ENCODE results near the gene PCDH18. TPM values are rescaled to one million over a fixed set of nuclear protein-coding genes. Genes with fewer than 3 reads are reported as not detected.

PCDH18 gene
- total RNA-seq (2012; rRNA removed) (108 and 119 TPM in 2 replicates), polyA plus RNA-seq (2012; rRNA removed) (39.6 and 41.3 TPM in 2 replicates), Bru-seq, nascent RNA (percentile 98 among the genes with signal in this experiment), BruChase-seq, experiment 1, labeled RNA remaining after a 6-hour chase (percentile 81 among the genes with signal in this experiment), BruChase-seq, experiment 2, labeled RNA remaining after a 2-hour chase (percentile 99 among the genes with signal in this experiment)
- polyA plus RNA-seq (2012; cell fraction: cytosol; rRNA removed): 26.6 and 28.8 TPM in 2 replicates
- polyA plus RNA-seq (2012; cell fraction: nucleus; rRNA removed; ENCODE audit: low replicate concordance): 30.4 and 37.3 TPM in 2 replicates
- long read RNA-seq, full-length matches to known transcripts: 82 of 104 reads
- long read RNA-seq, partial matches to known transcripts: 2 of 104 reads
- long read RNA-seq, other reads (novel, unspliced or antisense): 20 of 104 reads

GRCh38 chr4:137531986-137532868 is at the start of gene PCDH18:
Gene PCDH18 (minus strand): TSS chr4:137532494. CDS start chr4:137532088, 406 bp downstream.
- H4K20me1 ChIP-seq (ENCODE audit: insufficient read depth, low read length): peaks cover 17% of the 10 kb centered on the region; the same call in 1 of the 2 replicates
- H2BK5ac ChIP-seq (ENCODE audit: low read depth, low read length, poor library complexity, severe bottlenecking): peak within 1 kb of the TSS; percentile 90
- peak within 1 kb of the TSS; percentile 94 for H3K9ac ChIP-seq (ENCODE audit: low read depth, low read length)
- H3K27me3 ChIP-seq (ENCODE audit: control insufficient read depth, insufficient read depth, low read length): no peaks in the 10 kb centered on the region
- ChIA-PET POLR2A (ENCODE audit: unreplicated experiment) (interaction anchor here (0.6 to 1.4 kb wide), 21 partner anchors 8 to 512 kb away, joined by 3 to 19 read pairs (median 4); no protein-coding TSS in a partner anchor), CTCF (interaction anchor here (0.6 to 2.0 kb wide), 8 partner anchors 14 to 1339 kb away, joined by 3 to 8 read pairs (median 4); no protein-coding TSS in a partner anchor)
- peak within 1 kb of the TSS; percentile 73; the same call in 2 of the 3 replicates for H2BK15ac ChIP-seq (ENCODE audit: low read depth, low read length)
- peak within 1 kb of the TSS; percentile 49 for H4K5ac ChIP-seq (ENCODE audit: low read depth, low read length)
- DNase-seq (peak; percentile 98), ATAC-seq (ENCODE audit: low read depth) (peak; percentile 83)
- intact Hi-C loops (cut with micrococcal nuclease): loop anchor here (1.0 to 5.0 kb wide), 13 partner anchors 77 to 1339 kb away; no protein-coding TSS in a partner anchor
- peak within 1 kb of the TSS; percentile 32 for H2AK9ac ChIP-seq (replicated peaks; ENCODE audit: low read depth, low read length, poor library complexity)
- peaks cover 8 to 14% of the 10 kb centered on the region in 2 experiments; a peak in 3 of 4 replicates for H3K79me1 ChIP-seq (ENCODE audit: low read depth in 1 of 2, low read length in 2 of 2)
- peak within 1 kb of the TSS; percentile 90 for H2BK120ac ChIP-seq (ENCODE audit: low read depth, low read length)
- no peaks in the 10 kb centered on the region; the same call in 1 of the 2 replicates for H3K4me1 ChIP-seq (ENCODE audit: control insufficient read depth, insufficient read depth, low read length)
- H3K18ac ChIP-seq (ENCODE audit: low read depth, low read length): peak within 1 kb of the TSS; percentile 83
- peak within 1 kb of the TSS; percentile 47 to 87 for H4K8ac ChIP-seq (ENCODE audit: low read depth in 2 of 2, low read length in 2 of 2)
- no peaks in the 10 kb centered on the region for H3K9me1 ChIP-seq (ENCODE audit: insufficient read depth, low read length)
- dilution Hi-C loops (cut with HindIII; ENCODE audit: low sequenced_read_pairs, unreplicated experiment): no loop called here
- 0% methylated on average over 3 of the region's 28 CpGs; no CpG with 5 or more reads in 1 of the 2 experiments for WGBS, 2 experiments (ENCODE audit: extremely low coverage in 2 of 2, insufficient read length in 1 of 2)
- no peaks in the 10 kb centered on the region for H3K9me3 ChIP-seq (ENCODE audit: control insufficient read depth, insufficient read depth, low read length)
- TF ChIP-seq RFX5 (IDR thresholded peaks at IDR 0.05; ENCODE audit: low read depth, low read length): no peak
- TF ChIP-seq MAFK (IDR thresholded peaks at IDR 0.05; ENCODE audit: low read depth, low read length): peak; percentile 76
- TF ChIP-seq FOS (IDR thresholded peaks at IDR 0.05; ENCODE audit: low read depth, low read length): no peak
- TF ChIP-seq RAD21 (IDR thresholded peaks at IDR 0.05; ENCODE audit: low read length): no peak; the same call in 1 of the 2 replicates
- TF ChIP-seq MAZ (IDR thresholded peaks at IDR 0.05; ENCODE audit: borderline replicate concordance, low read depth, low read length): peak; percentile 74; the same call in 1 of the 2 replicates
- TF ChIP-seq MXI1 (IDR thresholded peaks at IDR 0.05; ENCODE audit: borderline replicate concordance, low read depth, low read length): peak; percentile 26; the same call in 1 of the 2 replicates
- TF ChIP-seq SMC3 (IDR thresholded peaks at IDR 0.05; ENCODE audit: low read depth, low read length): no peak
- no peak for TF ChIP-seq USF2 (IDR thresholded peaks at IDR 0.05; ENCODE audit: low read depth, low read length)
- no peak for TF ChIP-seq BHLHE40 (IDR thresholded peaks at IDR 0.05; ENCODE audit: low read depth, low read length)
- no peak for TF ChIP-seq CHD1 (IDR thresholded peaks at IDR 0.05; ENCODE audit: low read depth, low read length)
- no peak for TF ChIP-seq RCOR1 (IDR thresholded peaks at IDR 0.05; ENCODE audit: insufficient replicate concordance, low read length)
- TF ChIP-seq POLR2A (IDR thresholded peaks at IDR 0.05; ENCODE audit: low read depth, low read length): peak; percentile 79
- TF ChIP-seq ELK1 (IDR thresholded peaks at IDR 0.05; ENCODE audit: borderline replicate concordance, low read depth, low read length): no peak
- H2BK20ac ChIP-seq (ENCODE audit: low read depth, low read length): peak within 1 kb of the TSS; percentile 63
- peak within 1 kb of the TSS; percentile 85 for H2AFZ ChIP-seq (replicated peaks; ENCODE audit: low read length, poor library complexity)
- H2AK5ac ChIP-seq (ENCODE audit: low read depth, low read length): peak within 1 kb of the TSS; percentile 48; the same call in 1 of the 2 replicates
- TSS peak; percentile 73 for BruUV-seq (replicated peaks)
- H3K36me3 ChIP-seq (ENCODE audit: control insufficient read depth, insufficient read depth, low read length): peaks cover 28% of the 10 kb centered on the region
- in situ Hi-C loops (cut with MboI; ENCODE audit: low sequenced_read_pairs): loop anchor here (10.0 to 25.0 kb wide), 3 partner anchors 123 to 1155 kb away; no protein-coding TSS in a partner anchor
- peak within 1 kb of the TSS; percentile 73 for H3K23ac ChIP-seq (ENCODE audit: low read depth, low read length)
- peak within 1 kb of the TSS; percentile 97 for H3K56ac ChIP-seq (ENCODE audit: extremely low read depth, insufficient read depth, low read length)
- peak within 1 kb of the TSS; percentile 83 for H3K4ac ChIP-seq (ENCODE audit: low read depth, low read length)
- peak within 1 kb of the TSS; percentile 62 for H3K4me3 ChIP-seq (ENCODE audit: insufficient read depth, low read depth, low read length)
- H3K14ac ChIP-seq (replicated peaks; ENCODE audit: low read depth, low read length): peak within 1 kb of the TSS; percentile 95
- peak within 1 kb of the TSS; percentile 95 for H3K4me2 ChIP-seq (ENCODE audit: low read depth, low read length)
- H4K91ac ChIP-seq (ENCODE audit: insufficient read depth, low read depth, low read length): peak within 1 kb of the TSS; percentile 94
- H3K27ac ChIP-seq (ENCODE audit: insufficient read depth, low read length): peak within 1 kb of the TSS; percentile 87
